CD14-positive monocyte (primary cell): Measurements from ENCODE around the gene LEPR. TPM values are rescaled to one million over a fixed set of nuclear protein-coding genes. Genes with fewer than 3 reads are reported as not detected.

ENCODE experiments used
- DNase-seq, 3 donors: peaks; one replicate each; pipeline ENCODE4 v3.0.0-alpha.2; 2011 to 2022
- H2AFZ ChIP-seq: 2 replicates; pipeline ENCODE4 v1.6.0; 2012; ENCODE audit warnings: mild to moderate bottlenecking, low read depth, low read length, inconsistent platforms; ENCODE audit not compliant: insufficient read depth, poor library complexity, severe bottlenecking
- H3K27ac ChIP-seq, 2 donors: 1 replicate in 1 of 2; 2 replicates in 1 of 2; pipeline ENCODE4 v1.5.1; 2012 to 2013; ENCODE audit warnings: low read length in 2 of 2, control low read depth in 1 of 2, inconsistent platforms in 1 of 2, low read depth in 1 of 2, mild to moderate bottlenecking in 1 of 2
- H3K27me3 ChIP-seq, 2 donors: one replicate each; pipeline versions ENCODE4 v1.6.0 to v1.6.1; 2011 to 2013; ENCODE audit warnings: low read length in 2 of 2; ENCODE audit not compliant: control insufficient read depth in 2 of 2, insufficient read depth in 2 of 2
- H3K36me3 ChIP-seq, 2 donors: replicated peaks in 1 of 2; 1 replicate in 1 of 2; 2 replicates in 1 of 2; pipeline versions ENCODE4 v1.5.1 to v1.6.1; 2012 to 2013; ENCODE audit warnings: low read length in 2 of 2, control low read depth in 1 of 2, inconsistent platforms in 1 of 2, mild to moderate bottlenecking in 1 of 2; ENCODE audit not compliant: insufficient read depth in 2 of 2, control insufficient read depth in 1 of 2
- H3K4me1 ChIP-seq, 2 donors: 1 replicate in 1 of 2; 2 replicates in 1 of 2; pipeline versions ENCODE4 v1.5.1 to v1.6.1; 2012 to 2013; ENCODE audit warnings: low read length in 2 of 2, control low read depth in 1 of 2, inconsistent platforms in 1 of 2, mild to moderate bottlenecking in 1 of 2, moderate library complexity in 1 of 2; ENCODE audit not compliant: insufficient read depth in 2 of 2, control insufficient read depth in 1 of 2
- H3K4me2 ChIP-seq: replicated peaks from 2 replicates; pipeline ENCODE3; 2012; ENCODE audit warnings: low read length, moderate library complexity, mild to moderate bottlenecking; ENCODE audit not compliant: poor library complexity, severe bottlenecking; ENCODE audit errors: extremely low read depth
- H3K4me3 ChIP-seq, 3 experiments: fragments of 200-600 bp in 1 of 3; sonication (generic) in 1 of 3; replicated peaks in 1 of 3; 1 replicate in 2 of 3; 2 replicates in 1 of 3; pipeline ENCODE4 v1.5.1; 2011 to 2013; ENCODE audit warnings: low read length in 3 of 3, mild to moderate bottlenecking in 3 of 3, control low read depth in 2 of 3, low read depth in 2 of 3, inconsistent platforms in 1 of 3, moderate library complexity in 1 of 3
- H3K79me2 ChIP-seq: 2 replicates; pipeline ENCODE4 v1.6.0; 2012; ENCODE audit warnings: mild to moderate bottlenecking, control low read depth, inconsistent platforms, low read length, moderate library complexity; ENCODE audit not compliant: insufficient read depth
- H3K9ac ChIP-seq: 2 replicates; pipeline ENCODE4 v1.6.0; 2017; ENCODE audit warnings: low read length, mild to moderate bottlenecking; ENCODE audit not compliant: insufficient read depth, poor library complexity, severe bottlenecking
- H3K9me3 ChIP-seq, 2 donors: replicated peaks in 1 of 2; 1 replicate in 1 of 2; 2 replicates in 1 of 2; pipeline versions ENCODE4 v1.5.1 to v1.6.1; 2012 to 2013; ENCODE audit warnings: low read length in 2 of 2, control low read depth in 1 of 2; ENCODE audit not compliant: control insufficient read depth in 1 of 2, insufficient read depth in 1 of 2
- H4K20me1 ChIP-seq: 2 replicates; pipeline ENCODE4 v1.6.0; 2012; ENCODE audit warnings: mild to moderate bottlenecking, low read length, control low read depth, moderate library complexity; ENCODE audit not compliant: insufficient read depth
- H3K27ac Mint-ChIP-seq, 7 donors: one replicate each; pipeline ENCODE4 v1.8.0; 2020; ENCODE audit warnings: mild to moderate bottlenecking in 7 of 7, mixed read lengths in 7 of 7, moderate library complexity in 6 of 7, inconsistent platforms in 2 of 7
- H3K27me3 Mint-ChIP-seq, 3 donors: one replicate each; pipeline ENCODE4 v1.8.0; 2021 to 2022; ENCODE audit warnings: low read depth in 3 of 3, mild to moderate bottlenecking in 3 of 3, mixed read lengths in 3 of 3, moderate library complexity in 3 of 3, inconsistent platforms in 1 of 3
- H3K36me3 Mint-ChIP-seq, 2 donors: one replicate each; pipeline ENCODE4 v1.8.0; 2020; ENCODE audit warnings: mixed read lengths in 2 of 2, inconsistent platforms in 1 of 2, mild to moderate bottlenecking in 1 of 2
- H3K4me1 Mint-ChIP-seq: one replicate; pipeline ENCODE4 v1.8.0; 2020; ENCODE audit warnings: mild to moderate bottlenecking, mixed read lengths
- H3K4me3 Mint-ChIP-seq, 2 donors: one replicate each; pipeline ENCODE4 v1.8.0; 2020; ENCODE audit warnings: mild to moderate bottlenecking in 2 of 2, mixed read lengths in 2 of 2, moderate library complexity in 1 of 2
- H3K9me3 Mint-ChIP-seq, 7 donors: one replicate each; pipeline ENCODE4 v1.8.0; 2020 to 2022; ENCODE audit warnings: mixed read lengths in 7 of 7, mild to moderate bottlenecking in 6 of 7, moderate library complexity in 6 of 7, inconsistent platforms in 2 of 7
- WGBS: methylation state at CpG from one replicate; pipeline ENCODE4 v1.1.5; 2013; ENCODE audit warnings: missing lambda C conversion rate; ENCODE audit not compliant: insufficient coverage; 5-methylcytosine and 5-hydroxymethylcytosine counted together
- intact Hi-C, 2 donors: fragments of 100-400 bp; cut with micrococcal nuclease; formaldehyde crosslinking; loops; one replicate each; pipeline versions ENCODE4 v1.15.0 to v1.15.1; 2023
- polyA plus RNA-seq, 3 donors: library from polyadenylated mRNA; depleted of rRNA in 1 of 3; unstranded in 2 of 3; stranded (reverse) in 1 of 3; fragments of 300-500 nt in 2 of 3; fragments of >200 nt in 1 of 3; fragmentation: Illumina TruSeq in 2 of 3; gene quantifications; 1 replicate in 2 of 3; 2 replicates in 1 of 3; pipeline ENCODE4 v1.2.3, GENCODE V29; 2012 to 2021
- TF ChIP-seq, protein P1 (sequence below): fragments of 200-600 bp; IDR thresholded peaks from one replicate; pipeline ENCODE4 v1.8.0; 2022; ENCODE audit warnings: antibody characterized with exemption, mild to moderate bottlenecking

The LEPR gene
- polyA plus RNA-seq, 3 donors, result 0.85 to 3.0 (median 1.0) TPM

DNA sequence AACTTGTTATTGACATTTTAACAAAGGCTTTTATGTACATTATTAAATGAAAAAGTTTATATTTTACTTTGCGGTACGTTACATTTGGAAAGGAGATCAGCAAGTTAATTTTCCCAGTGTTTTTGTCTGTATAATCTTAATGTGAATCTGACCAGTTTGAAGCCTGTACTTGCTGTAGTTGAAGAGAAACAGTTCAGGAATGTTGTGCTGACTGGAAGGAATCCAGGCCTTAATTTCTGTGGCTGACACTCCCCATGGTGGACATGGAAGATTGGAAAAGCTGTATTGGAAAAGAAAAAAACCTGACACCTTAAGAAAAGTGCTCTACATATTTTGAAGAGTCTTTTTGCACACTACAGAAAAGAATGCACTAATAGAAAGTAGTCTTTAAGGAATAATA is 15.5 kb downstream of the LEPR start:
- no peak overlapping the region for H3K9ac ChIP-seq
- no peak overlapping the region for H3K27ac ChIP-seq
- H3K9me3 ChIP-seq, result no peaks in the 10 kb centered on the region
- no peak overlapping the region for H2AFZ ChIP-seq
- no peak overlapping the region for H3K4me3 ChIP-seq
- H3K4me2 ChIP-seq, result no peak overlapping the region
- H3K4me3 Mint-ChIP-seq, result no peak overlapping the region
- no CpG with 5 or more reads among the region's 2 CpGs for WGBS
- peaks cover under 1% of the 10 kb centered on the region for H3K4me1 Mint-ChIP-seq
- no peaks in the 10 kb centered on the region for H3K27me3 Mint-ChIP-seq
- H3K9me3 Mint-ChIP-seq, result peaks cover 0 to 3% (median 0%) of the 10 kb centered on the region in 7 donors
- H3K79me2 ChIP-seq, result peaks cover 4% of the 10 kb centered on the region
- no peak overlapping the region for H3K27ac Mint-ChIP-seq
- DNase-seq, result no peak
- H3K27me3 ChIP-seq, result no peaks in the 10 kb centered on the region
- TF ChIP-seq, protein P1, sequence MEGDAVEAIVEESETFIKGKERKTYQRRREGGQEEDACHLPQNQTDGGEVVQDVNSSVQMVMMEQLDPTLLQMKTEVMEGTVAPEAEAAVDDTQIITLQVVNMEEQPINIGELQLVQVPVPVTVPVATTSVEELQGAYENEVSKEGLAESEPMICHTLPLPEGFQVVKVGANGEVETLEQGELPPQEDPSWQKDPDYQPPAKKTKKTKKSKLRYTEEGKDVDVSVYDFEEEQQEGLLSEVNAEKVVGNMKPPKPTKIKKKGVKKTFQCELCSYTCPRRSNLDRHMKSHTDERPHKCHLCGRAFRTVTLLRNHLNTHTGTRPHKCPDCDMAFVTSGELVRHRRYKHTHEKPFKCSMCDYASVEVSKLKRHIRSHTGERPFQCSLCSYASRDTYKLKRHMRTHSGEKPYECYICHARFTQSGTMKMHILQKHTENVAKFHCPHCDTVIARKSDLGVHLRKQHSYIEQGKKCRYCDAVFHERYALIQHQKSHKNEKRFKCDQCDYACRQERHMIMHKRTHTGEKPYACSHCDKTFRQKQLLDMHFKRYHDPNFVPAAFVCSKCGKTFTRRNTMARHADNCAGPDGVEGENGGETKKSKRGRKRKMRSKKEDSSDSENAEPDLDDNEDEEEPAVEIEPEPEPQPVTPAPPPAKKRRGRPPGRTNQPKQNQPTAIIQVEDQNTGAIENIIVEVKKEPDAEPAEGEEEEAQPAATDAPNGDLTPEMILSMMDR, result no peak
- no peaks in the 10 kb centered on the region for H3K4me1 ChIP-seq
- peaks cover 37 to 56% of the 10 kb centered on the region in 2 donors for H3K36me3 ChIP-seq
- intact Hi-C loops, result no loop called here
- H4K20me1 ChIP-seq, result peaks cover 28% of the 10 kb centered on the region
- H3K36me3 Mint-ChIP-seq, result peaks cover 38 to 41% of the 10 kb centered on the region in 2 donors

DNA sequence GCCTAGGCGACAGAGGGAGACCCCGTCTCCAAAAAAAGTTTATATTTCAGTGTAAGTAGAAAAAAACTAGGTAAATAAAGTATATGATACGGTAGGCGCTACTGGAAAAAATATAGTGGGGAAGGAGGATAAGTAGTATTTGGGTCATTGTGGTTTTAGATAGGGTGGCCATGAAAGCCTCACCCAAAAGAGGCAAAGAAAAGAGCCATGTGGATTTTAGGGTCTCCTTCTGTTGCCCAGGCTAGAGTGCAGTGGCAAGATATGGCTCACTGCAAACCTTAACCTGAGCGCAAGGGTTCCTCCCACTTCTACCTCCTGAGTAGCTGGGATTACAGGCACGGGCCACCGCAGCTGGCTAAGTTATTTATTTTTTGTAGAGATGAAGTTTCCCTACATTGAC is 17.1 kb downstream of the LEPR start:
- H3K4me1 ChIP-seq, result no peaks in the 10 kb centered on the region
- Mint-ChIP-seq H3K36me3 (peaks cover 26 to 30% of the 10 kb centered on the region in 2 donors), H3K27me3 (no peaks in the 10 kb centered on the region), H3K4me1 (no peaks in the 10 kb centered on the region), H3K4me3 (no peak overlapping the region), H3K9me3 (peaks cover 0 to 3% (median 0%) of the 10 kb centered on the region in 7 donors), H3K27ac (no peak overlapping the region)
- TF ChIP-seq, protein P1, result no peak
- H2AFZ ChIP-seq, result no peak overlapping the region
- peaks cover 14% of the 10 kb centered on the region for H4K20me1 ChIP-seq
- no peak overlapping the region for H3K9ac ChIP-seq
- no peaks in the 10 kb centered on the region for H3K9me3 ChIP-seq
- no peaks in the 10 kb centered on the region for H3K79me2 ChIP-seq
- DNase-seq, result no peak
- 100% methylated on average over 4 of the region's 7 CpGs for WGBS
- intact Hi-C loops, result no loop called here
- H3K4me2 ChIP-seq, result no peak overlapping the region
- H3K36me3 ChIP-seq, result peaks cover 25 to 40% of the 10 kb centered on the region in 2 donors
- H3K27me3 ChIP-seq, result no peaks in the 10 kb centered on the region
- H3K4me3 ChIP-seq, result no peak overlapping the region
- H3K27ac ChIP-seq, result no peak overlapping the region
